GM18519 (cell line): ENCODE measurements around the gene NKD2.
"Not testable (repeated sequence)": the region's sequence is repeated elsewhere in the genome, so short reads cannot be mapped to it uniquely, and the experiment has no call there.

ENCODE experiments used
- ATAC-seq: cut with Tn5 transposase; IDR thresholded peaks from one replicate; pipeline ENCODE4 v1.9.1; 2021; ENCODE audit warnings: mild to moderate bottlenecking, moderate library complexity; ENCODE audit not compliant: unreplicated experiment, low FRiP score

The NKD2 gene, protein sequence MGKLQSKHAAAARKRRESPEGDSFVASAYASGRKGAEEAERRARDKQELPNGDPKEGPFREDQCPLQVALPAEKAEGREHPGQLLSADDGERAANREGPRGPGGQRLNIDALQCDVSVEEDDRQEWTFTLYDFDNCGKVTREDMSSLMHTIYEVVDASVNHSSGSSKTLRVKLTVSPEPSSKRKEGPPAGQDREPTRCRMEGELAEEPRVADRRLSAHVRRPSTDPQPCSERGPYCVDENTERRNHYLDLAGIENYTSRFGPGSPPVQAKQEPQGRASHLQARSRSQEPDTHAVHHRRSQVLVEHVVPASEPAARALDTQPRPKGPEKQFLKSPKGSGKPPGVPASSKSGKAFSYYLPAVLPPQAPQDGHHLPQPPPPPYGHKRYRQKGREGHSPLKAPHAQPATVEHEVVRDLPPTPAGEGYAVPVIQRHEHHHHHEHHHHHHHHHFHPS

DNA sequence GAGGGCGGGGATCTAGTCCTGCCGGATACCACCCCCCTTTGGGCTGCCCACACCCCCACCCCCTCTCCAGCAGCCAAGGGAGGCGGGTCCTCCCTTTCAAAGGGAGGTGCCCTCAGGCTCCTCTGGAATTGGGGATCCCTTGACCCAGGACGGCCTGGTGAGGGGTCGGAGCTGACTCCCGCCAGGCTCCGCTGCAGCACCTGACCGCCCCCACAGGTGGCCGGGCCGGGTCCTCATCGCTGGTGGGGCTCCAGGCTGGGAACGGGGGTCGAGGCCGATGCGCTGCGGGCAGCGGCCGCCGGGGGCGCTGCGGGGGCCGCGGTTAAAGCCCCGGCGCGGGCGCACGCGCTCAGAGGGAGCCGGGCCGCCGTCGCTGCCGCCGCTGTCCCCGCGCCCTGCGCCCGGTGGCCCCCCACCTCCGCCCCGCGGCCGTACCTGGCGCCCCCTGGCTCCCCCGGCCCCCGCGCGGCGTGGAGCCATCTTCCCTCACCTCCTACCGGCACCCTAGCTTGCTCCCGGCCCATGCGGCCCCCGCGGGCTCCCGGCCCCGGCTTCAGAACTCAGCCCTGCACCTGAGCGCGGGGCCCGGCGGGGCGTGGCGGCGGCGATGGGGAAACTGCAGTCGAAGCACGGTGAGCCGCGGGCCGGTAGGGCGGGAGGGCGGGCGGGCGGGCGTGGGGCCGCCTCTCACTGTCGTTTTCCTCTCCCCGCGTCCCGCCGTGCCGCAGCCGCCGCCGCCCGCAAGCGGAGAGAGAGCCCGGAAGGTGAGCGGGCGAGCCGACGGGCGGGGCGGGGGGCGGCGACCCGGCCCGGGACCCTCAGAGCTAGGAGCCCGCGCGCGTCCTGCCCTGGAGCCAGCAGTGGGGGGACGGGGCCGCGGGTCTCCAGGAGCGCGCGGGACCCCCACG, at the start of gene NKD2:
Gene NKD2, plus strand, starts transcription at position 352 of the 908 bp plus-strand sequence. Its CDS starts 256 bp downstream, at position 608.
- no peak for ATAC-seq

DNA sequence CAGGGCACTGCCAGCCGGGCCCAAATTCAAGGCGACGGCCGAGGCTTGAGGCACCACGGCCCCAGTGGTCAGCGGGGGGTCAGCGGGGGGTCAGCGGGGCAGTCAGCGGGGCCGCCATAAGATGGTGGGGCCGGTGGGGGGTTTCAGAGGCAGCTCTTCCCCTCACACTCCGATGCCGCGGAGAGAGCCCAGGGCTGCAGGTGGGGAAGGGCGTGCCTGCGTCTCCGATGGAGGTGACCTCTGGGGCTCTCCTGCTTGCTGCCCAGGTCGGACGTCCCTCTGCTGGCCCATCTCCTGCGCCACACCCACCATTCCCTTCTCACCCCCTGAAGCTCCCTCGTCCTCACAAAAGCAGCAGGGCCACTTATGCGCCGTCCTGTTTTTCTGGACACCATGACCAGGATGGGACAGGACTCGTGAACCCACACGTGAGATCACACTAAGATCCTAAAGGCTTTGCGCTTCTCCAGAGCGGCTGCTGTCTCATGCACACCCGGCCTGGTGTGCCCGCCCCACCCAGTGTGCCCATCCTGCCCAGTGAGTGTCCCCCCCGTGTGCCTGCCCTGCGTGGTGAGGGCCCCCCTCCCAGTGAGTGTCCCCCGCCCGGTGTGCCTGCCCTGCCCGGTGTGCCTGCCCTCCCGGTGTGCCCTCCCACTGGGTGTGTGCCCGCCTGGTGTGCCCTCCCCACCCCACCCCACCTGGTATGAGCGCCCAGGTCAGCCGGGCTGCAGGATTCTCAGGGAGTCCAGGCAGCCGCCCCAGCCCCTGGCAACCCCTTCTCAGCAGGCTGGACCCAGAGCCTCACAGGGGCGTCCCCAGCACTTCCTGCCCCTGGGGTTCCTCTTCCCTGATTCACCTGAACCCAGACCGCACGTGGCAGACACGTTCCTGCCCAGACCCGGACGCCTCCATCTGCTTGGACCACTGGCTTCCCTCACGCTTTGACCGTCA, 48.7 kb upstream of the NKD2 start:
- no peak for ATAC-seq

DNA sequence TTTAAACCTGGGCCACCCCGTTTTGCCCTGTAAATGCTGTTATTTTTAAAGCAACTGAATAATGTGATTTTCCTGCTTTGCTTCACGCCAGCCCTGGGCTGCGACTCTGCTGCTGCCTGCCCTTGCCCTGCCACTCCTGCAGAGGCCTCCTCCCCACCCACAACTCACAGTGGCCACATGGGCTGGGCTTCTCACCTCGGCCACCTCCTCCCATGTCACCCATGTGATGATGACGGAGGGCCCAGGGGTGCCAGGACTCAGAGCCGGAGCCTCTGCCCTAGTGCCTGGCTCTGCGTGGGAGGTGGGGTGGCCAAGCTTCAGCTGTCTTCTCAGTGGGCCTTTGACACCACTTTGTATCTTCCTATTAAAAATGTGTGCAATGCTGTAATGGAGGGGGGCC, 48.1 kb upstream of the NKD2 start:
- ATAC-seq: no peak

GRCh38 chr5:961002-961710, 47.4 kb upstream of the NKD2 start:
- ATAC-seq: no peak

GRCh38 chr5:961711-962240, 46.8 kb upstream of the NKD2 start:
- no peak for ATAC-seq

DNA sequence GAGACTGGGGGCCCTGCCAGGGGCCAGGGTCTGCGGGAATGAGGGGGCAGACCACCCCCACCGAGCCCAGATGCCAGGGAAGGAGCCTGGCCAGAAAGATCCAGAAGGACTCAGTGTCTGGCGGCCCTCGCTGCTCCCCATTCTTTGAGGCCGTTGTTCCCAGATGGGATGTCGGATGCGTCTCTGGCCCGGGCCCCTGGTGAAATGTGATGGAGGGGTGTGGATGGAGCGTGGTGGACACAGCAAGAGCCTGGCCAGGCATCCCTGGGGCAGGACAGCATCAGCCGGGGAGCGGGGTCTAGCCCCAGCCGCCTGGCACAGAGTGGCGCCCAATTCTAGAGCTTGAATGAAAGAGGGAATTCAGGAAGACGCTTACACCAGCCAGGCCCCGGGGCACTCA, 46.2 kb upstream of the NKD2 start:
- no peak for ATAC-seq

GRCh38 chr5:962801-963200, 45.8 kb upstream of the NKD2 start:
- ATAC-seq: no peak

- no peak for ATAC-seq
Observed at GRCh38 chr5:963310-963672, 45.3 kb upstream of the NKD2 start.

DNA sequence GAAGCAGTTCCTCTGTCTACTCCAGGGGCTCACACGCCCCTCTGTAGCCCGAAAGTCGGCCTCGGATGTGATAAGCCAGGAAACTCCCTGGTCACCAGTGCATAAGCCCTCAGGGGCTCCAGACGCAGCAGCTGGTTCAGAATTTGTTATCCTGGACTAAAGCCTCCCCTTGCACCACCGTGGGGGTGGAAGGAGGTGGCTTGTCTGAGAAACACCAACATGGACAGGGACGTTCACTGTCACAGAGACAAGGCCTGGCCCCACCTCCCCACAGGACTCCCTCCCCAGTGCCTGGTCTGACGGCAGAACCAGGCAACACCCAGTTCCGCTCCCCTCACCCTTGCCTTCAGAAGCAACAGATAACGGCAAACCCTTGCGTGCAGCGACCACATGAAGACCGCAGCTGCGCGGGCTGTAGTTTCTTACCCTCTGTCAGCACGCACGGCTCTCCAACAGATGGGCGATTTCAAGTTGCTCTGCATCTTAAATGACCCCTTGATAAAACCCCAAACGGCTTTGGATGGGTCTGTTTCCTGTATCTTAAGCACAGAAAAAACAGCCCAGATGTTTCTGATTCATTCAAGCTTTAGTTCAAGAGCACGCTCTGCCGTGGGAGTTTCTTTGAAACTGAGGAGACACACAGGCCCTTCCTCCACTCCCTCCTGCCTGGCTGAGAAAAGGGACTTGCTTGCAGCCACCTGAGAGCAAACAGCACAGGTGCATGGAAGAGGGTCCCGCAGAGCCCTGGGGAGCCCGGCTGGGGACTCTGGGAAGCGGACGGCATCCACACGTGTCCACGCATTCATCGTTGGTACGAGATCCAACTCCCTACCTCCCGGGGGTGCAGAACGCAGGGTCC, 44.7 kb upstream of the NKD2 start:
- ATAC-seq: peak; percentile 69

- no peak for ATAC-seq
Observed at GRCh38 chr5:964821-965220, 43.8 kb upstream of the NKD2 start.

DNA sequence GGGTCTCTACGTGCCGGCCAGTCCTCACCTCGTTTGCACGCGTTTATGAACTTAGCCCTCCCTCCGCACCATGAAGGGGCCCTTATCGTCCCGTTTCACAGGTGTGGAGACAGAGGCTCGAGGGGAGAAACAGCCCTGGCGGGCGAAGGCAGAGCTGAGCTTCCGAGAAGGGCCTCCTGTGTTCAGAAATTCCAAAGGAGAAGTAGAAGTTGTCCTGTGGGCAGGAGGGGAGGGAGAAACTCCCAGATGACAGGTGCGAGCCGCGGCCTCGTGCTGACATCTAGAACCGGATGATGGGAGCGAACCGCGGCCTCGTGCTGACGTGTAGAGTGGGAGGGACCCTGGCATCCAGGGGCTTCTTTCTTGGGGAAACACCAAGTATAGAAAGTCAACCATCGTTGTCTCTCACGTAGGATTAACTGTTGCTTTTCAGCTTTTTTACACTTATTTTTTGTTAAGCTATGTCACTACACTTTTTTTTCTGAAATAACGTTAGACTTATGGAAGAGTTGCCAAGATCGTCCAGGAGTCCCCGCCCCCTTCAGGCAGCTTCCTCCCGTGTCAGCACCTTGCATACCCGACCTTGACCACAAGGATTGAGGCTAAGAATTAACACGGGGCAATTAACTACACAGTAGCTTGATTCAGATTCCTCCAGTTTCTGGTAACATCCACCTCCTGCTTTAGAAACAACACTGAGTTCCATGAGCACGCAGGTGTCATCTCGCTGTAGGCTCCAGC, 42.8 kb upstream of the NKD2 start:
- ATAC-seq: no peak

DNA sequence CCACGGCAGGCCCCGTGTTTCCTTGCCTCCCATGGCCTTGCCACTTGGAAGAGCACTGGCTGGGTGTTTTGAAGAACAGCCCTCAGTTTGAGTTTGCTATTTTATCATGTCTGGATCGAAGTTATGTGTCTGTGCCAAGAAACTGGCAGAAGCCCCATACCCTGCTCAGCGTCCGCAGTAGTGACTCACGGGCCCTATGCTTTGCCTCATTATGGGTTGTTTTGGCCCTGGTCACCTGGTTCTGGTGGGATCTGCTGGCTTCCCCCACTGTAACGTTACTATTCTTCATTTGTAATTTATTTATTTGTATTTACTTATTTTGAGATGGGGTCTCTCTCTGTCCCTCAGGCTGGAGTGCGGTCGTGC, 42.3 kb upstream of the NKD2 start:
- no peak for ATAC-seq

DNA sequence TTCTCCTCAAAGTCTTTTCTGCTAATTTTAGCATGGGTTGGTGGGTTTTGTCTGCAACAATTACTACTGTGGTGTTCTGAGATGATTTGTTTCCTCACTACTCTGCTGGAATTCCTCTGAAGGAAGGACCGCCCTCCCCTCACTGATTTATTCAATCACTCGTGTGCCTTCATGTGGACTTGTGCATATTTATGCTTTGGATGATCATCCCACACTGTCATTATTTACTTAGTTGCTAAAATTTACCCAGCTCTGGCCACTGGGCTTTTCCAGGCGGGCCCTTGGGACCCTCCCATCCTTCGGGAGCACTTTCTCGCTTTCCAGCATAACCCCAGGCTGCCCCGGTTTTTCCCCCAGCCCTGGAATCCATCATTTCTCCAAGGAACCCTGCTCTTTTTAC, 41.7 kb upstream of the NKD2 start:
- no peak for ATAC-seq

DNA sequence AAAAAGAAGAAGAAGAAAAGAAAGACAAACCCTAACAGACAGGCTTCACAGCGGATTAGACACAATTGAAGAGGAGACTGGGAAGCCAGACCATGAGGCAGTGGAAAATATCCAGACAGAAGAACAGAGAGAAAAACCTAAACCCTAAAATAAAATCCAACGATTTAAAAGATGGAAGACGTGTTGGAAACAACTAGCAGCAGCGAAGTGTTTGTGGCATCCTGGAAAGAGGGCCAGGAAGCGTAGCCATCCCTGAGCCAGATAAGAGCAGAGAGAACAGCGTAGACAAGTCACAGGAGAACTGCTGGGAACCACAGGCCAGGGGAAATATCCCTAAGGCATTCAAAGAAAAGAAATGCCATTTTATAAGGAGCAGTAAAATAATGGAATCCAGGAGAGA, 39.7 kb upstream of the NKD2 start:
- ATAC-seq: no peak

DNA sequence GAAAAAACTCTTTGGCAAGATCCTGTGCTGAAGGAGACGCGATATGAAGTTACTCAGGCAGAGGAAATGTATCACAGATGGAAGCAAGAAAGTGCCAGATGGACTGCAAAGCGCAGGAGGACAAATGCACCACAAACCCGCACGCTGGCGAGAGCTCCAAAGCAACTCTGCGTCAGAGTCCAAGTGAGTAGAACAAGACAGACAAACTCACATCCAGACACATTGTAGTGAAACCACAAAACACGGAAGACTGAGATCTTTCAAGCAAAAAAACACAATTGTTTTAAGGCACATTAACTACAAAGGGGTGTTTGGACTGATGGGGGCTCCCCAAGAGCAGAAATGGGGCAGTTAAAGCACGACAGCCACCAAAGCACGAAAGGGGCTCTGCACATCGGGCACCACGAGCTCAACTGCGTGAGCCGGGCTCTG, 39.2 kb upstream of the NKD2 start:
- no peak for ATAC-seq

DNA sequence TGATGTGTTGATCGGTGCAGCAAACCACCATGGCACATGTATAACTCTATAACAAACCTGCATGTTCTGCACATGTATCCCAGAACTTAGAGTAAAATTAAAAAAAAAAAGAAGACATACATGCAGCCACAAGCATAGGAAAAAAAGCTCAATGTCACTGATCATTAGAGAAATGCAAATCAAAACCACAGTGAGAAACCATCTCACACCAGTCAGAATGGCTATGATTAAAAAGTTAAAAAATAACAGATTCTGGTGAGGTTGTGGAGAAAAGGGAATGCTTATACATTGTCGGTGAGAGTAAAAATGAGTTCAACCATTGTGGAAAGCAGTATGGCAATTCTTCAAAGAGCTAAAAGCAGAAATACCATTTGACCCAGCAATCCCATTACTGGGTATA, 36.0 kb upstream of the NKD2 start:
- ATAC-seq: not testable (repeated sequence)

DNA sequence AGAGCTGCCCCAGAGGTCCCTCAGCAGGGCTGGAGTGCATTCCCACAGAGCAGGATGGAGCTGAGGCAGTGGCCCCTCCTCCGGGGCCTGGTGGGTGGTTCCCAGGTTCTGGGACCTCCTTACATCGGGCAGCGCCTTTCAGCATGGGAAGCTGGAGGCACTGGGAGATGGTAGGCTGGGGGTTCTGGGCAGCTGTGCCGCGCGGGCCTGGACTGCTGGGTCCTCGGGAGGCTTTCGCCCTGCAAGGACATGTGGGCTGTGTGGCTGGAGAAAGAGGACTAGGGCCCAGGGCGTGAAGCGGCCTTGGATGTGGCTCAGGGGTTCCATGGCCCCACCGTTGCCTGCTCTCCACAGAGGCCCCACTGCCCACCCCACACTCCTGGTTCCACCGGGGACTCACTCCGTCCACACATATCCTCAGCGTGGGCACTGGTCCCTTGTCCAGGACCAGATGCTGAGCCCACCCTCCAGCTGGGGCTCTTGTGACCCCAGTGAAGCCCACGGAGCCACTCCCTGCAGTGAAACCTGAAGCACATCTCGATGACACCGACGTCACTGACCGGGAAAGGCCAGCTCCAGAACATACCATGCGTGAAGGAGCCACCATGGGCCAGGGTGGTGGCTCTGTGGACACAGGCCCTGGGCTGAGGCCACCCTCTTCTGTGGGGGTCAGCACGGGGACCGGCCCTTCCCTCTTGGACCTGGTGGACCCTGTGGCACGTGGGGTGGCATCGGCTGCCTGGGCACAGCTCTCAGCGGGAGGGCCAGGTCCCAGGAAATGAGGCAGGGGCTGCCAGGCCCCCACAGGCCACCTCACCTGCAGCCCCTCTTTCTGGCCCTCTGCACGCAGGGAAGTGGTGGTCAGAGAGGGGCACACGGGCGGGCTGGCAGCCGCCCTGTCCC, 31.5 kb upstream of the NKD2 start:
- ATAC-seq: no peak
